GDM1 (cell line): ENCODE data around the gene MECR.
"Not testable (repeated sequence)": the region's sequence is repeated elsewhere in the genome, so short reads cannot be mapped to it uniquely, and the experiment has no call there.

Source experiments
- DNase-seq: peaks from one replicate; lab custom pipeline; 2025; lab: John Stamatoyannopoulos, UW

The MECR gene

DNA sequence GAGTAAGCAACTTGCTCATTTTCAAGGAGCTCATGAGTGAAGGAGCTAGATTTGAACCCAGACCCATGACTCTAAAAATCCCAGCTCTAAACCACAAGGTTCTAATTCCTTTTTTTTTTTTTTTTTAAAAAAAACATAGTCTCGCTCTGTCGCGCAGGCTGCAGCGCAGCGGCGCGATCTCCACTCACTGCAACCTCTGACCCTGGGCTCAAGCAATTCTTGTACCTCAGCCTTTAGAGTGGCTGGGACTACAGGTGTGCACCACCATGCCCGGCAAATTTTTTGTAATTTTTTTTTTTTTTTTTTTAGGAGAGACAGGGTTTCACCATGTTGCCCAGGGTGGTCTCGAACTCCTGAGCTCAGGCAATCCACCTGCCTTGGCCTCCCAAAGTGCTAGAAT is 62.8 kb downstream of the MECR start:
- DNase-seq, result no peak

DNA sequence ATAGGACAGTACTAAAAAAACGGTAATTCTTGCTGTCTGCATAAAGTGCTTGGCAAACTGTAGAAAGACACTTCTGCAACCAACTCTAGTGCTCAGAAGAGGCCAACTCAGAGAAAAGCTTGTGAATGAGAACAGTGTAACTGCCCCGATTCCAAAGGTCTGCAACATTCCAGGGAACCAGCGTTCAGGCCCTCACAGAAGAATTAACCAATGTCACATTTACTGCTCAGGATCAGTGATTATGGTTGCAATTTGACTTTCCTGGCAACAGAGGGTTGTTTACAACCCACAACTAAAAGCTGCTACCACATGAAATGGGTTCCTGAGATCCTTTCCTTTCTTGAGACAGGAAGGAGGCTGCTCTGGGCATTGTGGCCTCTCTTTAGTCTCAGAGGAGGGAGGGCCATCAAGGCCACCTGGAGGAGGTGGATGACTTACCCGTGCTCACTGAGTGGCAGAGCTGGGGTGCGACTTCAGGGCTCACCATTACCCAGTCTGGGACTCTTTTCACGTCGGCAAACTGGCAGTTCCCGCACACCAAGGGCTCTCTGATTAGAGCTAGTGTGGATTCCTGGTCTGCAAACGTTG is 64.3 kb downstream of the MECR start:
- DNase-seq, result no peak

DNA sequence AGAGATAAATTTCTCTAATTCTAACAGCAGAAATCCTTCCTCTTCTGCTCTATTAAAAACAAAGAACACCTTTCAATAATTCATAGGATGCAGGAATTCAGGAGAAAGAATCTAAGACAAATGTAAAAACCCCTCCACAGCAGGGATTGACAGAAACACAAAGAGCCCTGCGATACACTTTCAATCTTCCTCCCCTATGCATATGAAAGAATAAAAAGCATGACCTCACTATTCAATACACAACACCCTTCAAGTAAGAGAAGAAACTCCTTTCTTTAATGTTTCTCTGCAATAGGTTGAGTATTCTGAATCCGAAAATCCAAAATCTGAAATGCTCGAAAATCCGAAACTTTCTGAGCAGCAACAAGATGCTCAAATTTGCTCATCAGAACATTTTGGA is 66.1 kb downstream of the MECR start:
- no peak for DNase-seq

DNA sequence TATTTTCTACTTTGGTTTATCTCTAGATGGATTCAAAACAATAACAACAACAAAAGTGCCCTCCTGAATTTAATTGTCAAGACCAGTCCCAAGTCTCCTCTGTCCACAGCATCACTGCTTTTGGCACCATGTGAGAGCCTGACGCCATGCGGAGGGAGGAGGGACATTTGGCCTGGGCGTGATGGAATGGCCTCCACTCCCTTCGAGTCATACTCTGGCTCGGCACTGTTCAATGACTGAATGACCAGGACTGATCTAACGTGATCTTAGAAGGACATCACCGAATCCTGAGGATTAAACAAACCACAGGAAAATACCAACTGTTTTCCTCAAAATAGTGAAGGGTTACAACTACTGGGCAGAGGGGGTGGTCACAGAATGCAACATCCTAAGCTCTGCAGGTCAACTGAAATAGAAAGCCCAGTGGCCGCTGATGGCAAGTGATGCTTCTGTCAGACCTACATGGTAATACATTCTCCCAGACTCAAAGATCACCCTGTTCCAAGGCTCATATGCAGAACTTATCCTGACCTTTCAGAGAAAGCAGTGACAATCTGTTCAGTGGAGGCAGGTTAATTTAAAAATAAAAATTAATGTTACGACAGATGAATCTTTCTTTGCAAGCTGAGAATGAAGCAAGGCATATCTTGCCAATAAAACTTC is 68.1 kb downstream of the MECR start:
- no peak for DNase-seq

DNA sequence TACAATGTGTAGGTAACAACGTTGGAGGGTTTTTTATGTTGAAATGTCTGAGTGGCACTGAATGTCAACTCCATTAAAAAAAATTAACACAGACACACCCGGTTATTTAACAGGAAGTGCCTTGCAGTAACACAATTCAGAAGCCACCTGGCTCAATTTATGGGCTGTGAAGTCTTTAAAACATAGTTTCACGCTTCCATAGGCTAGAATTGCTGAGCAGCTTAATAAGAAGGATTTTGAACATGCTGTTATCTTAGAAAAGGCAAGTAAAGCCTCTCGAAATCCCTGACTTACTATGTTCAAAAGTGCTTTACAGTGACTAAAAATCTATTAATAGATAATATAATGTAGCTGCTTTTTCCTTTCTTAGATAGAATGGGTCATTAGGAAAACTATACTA is 68.7 kb downstream of the MECR start:
- no peak for DNase-seq

DNA sequence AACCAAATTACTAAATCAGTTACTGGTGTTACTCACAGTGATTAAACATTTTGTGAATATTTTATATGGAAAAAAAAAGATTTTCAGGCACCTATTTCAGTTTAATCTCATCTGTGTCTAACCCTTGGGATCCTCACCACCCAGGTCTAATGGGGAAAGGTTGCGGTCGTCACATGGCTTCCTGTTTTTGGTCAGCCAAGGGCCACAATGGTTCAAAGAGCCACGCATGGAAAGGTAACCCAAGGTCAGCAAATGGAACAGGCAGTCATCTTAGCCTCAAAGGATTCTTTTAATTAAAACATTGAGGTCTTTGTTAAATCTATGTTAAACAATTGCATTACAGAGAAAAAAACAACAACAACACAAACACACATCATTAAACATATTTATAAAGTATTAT is 71.0 kb downstream of the MECR start:
- DNase-seq, result no peak

DNA sequence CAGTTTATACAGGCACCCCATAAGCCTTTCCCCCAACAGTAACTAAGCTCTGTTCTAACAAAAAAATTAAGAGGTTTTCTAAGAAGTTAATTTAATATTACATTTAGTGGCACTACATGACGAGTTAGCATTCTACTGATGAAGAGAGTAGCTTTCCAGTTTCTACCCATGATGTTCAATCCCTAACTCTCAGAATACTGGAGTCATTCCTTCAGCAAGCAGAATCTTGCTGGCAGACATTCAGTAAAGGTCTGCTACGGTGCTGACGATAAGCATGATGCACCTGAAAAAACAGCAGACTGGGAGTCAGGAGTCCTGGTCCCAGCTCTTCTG is 73.5 kb downstream of the MECR start:
- DNase-seq, result no peak

DNA sequence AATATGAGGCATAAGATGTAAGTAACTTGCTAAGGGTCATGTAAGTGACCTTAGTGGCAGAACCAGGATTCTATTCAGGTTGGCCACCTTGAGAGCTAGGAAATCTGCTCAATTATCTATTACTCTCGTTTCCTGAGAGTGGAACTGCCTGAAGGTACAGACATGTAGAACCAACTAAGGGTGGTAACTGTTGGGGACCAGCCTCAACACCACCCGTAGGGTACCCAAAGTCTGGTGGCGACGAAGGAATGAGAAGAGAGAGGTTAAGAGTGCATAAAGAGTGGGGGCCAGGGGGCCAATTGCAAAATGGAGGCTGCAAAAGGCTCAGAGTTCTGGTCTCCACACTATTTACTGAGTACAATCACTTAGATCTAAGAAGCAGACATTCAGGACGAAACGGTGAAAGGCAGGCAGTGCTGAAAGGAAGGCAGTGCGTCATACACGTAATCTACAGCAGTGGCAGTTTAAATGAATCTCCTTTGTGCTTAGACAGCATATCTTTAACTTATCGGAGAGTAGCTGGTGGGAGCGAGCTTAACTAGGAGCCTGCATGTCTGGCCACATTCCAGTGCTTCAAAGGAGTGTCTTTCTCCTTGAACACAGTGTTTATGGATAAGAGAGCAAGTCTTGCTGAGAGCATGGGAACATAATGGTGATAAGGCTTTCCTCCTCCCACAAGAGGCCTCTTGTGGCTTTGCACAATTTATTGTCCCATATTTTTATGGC is 74.0 kb downstream of the MECR start:
- DNase-seq, result no peak

DNA sequence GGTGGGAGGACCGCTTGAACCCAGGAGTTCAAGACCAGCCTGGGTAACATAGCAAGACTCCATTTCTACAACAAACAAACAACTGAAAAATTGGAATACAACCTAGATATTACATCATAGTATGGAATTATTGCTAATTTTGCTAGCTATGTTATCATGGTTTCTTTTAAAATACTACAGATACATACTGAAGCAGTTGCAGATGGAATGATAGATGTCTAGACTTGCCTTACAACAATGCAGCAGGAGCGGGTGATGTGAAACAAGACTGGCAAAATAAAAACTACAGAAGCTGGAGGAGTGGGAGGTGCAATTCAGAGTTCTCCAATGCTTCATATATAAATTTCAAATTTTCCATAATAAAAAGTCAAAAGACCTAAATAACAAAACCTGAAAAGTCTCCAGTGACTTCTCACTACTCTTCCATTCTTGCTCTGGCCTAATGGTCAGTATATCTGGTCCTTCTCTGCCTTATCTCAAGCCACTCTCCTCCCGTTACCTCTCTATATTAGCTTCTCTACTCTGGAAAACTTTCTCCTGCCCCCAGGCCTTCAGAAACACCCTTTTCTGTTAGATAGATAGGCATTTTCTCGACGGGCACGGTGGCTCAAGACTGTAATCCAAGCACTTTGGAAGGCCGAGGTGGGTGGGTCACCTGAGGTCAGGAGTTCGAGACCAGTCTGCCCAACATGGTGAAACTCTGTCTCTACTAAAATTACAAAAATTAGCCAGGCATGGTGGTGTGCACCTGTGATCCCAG is 78.5 kb downstream of the MECR start:
- DNase-seq, result no peak

DNA sequence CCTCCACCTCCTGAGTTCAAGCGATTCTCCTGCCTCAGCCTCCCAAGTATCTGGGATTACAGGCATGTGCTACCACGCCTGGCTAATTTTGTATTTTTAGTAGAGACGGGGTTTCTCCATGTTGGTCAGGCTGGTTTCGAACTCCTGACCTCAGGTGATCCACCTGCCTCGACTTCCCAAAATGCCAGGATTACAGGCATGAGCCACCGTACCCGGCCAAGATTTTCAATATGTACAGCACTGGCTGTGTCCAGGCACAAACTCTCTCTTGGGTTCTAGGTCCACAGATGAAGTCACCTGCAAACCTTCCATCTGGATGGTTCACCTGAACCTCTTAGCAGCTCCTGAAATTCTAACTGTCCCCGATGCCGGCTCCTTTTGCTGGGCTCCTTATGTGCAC is 80.4 kb downstream of the MECR start:
- not testable (repeated sequence) for DNase-seq

DNA sequence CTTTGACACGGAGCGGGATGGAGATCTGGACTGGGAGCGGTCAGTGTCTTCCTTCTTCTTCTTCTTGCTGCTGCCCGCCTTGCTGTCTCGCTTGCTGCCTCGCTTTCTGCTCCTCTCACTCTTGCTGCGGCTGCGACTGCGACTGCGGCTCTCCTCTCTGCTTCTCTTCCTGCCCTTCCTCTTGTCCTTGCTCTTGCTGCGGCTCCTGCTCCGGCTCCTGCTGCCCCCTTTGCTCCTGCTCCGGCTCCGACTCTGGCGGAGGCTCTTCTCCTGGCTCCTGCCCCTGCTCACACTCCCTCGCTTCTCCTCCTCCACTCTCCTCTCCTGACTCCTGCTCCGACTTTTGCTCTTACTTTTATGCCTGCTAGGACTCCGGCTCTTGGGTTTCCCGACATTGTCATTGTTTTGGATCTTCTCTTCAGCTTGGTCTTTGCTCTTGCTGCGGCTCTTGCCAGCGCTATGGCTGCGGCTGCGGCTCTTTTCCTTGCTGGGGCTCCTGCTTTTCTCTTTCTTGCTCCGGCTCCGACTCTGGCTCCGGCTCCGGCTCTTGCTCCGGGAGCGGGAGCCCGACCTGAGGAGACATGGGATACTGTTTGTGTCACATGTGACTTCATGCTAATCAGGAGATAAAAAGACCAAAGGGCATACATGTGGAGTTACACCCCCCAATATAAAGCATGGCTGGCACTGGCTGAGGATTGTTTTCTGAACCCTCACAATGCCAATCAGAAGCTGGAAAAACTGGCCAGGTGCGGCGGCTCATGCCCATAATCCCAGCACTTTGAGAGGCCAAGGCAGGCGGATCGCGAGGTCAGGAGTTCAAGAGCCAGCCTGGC is 81.9 kb downstream of the MECR start:
- DNase-seq, result no peak

DNA sequence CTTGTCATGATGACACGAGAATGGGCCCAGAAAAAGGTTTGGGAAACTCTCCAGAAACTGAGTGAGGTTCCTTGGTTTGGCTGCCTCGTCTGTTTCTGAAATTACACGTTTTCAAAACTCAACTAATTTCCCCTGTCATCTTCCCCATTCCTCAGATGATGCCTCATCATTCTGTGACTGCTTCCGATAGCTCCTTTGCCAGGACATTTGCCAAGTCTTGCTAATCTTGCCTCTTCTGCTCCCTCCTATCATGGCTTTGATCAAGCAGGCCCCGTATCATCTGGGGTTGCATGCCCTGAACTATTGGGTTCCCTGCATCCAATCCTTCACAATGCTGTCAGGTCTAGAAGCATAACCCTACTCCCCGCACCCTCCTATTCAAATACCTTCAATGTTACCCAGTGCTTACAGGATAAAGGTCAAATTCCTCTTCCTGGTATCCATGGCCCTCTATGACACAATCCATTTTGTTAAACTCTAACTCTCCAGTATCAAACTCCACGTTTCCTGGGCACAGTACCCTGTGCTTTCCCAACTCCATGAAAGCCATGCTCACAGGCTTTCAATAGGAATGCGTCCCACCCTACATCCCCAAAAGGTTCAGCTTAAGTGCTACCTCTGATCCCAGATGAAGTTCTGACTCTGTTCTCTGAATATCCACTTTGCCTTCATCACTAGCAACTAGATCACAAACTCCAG is 84.8 kb downstream of the MECR start:
- DNase-seq, result no peak

DNA sequence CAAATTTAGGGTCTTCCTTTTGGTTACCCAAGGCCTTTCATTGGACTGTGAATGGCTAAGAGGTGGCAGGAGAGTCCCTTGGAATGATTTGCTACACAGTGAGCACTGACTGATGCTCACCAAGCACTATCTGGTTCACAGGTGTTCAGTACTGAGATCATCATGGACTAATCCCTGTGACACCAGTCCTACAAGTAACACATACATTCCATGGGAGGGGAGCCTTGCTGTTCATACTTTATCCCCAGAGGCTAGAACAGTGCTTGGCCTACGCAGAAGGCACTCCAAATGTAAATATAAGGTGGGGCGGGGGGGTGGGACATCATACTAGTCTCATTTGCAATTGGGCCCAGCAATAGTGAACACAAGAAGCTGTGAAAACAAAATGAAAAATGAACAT is 86.6 kb downstream of the MECR start:
- DNase-seq, result no peak

DNA sequence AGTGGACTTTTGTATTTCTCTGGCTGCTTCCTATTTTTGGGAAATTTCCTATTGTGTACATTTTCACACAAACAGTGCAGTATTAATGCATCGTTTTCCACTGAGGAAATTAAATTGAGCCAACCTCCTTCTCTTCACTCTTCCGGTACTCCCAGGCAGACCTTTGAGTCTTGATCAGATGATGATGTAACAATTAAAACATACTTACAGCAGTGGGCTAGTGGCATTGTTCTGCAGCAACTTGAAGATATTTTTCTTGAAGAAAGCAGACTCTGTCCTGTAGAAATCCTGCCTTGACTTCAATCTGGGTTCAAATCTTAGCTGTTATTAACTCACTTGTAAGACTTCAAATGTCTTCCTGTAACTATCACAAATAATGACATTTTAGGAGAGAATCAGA is 88.0 kb downstream of the MECR start:
- DNase-seq, result no peak
